ENCODE measurements around the gene KAT2A.

Gene KAT2A

GRCh38 chr17:42096360-42097111 is 24.6 kb downstream of the KAT2A start:
- TF ChIP-seq ZFX (IDR thresholded peaks at IDR 0.05): no peak
- no peak for TF ChIP-seq CTCF (conservative IDR thresholded peaks at IDR 0.05)
- peak overlapping the region; percentile 41 for H3K27ac ChIP-seq

- no peak overlapping the region for H3K27ac ChIP-seq
- TF ChIP-seq ZFX (IDR thresholded peaks at IDR 0.05) (no peak), CTCF (conservative IDR thresholded peaks at IDR 0.05) (no peak)
Measured at GRCh38 chr17:42094375-42095069, 26.6 kb downstream of the KAT2A start.

GRCh38 chr17:42092939-42093338 is 28.2 kb downstream of the KAT2A start:
- no peak overlapping the region for H3K27ac ChIP-seq
- TF ChIP-seq ZFX (IDR thresholded peaks at IDR 0.05) (no peak), CTCF (conservative IDR thresholded peaks at IDR 0.05) (no peak)

GRCh38 chr17:42090964-42091790 is 30.0 kb downstream of the KAT2A start:
- H3K27ac ChIP-seq: no peak overlapping the region
- TF ChIP-seq CTCF (conservative IDR thresholded peaks at IDR 0.05): no peak
- TF ChIP-seq ZFX (IDR thresholded peaks at IDR 0.05): no peak

GRCh38 chr17:42088736-42089135 is 32.4 kb downstream of the KAT2A start:
- H3K27ac ChIP-seq: no peak overlapping the region
- TF ChIP-seq CTCF (conservative IDR thresholded peaks at IDR 0.05) (no peak), ZFX (IDR thresholded peaks at IDR 0.05) (no peak)

- no peak for TF ChIP-seq CTCF (conservative IDR thresholded peaks at IDR 0.05)
- no peak for TF ChIP-seq ZFX (IDR thresholded peaks at IDR 0.05)
- no peak overlapping the region for H3K27ac ChIP-seq
Measured at GRCh38 chr17:42087736-42088705, 33.1 kb downstream of the KAT2A start.

All from C4-2B (cell line).